Caco-2 (cell line): Measurements from ENCODE around the gene EXOC6. TPM values are rescaled to one million over a fixed set of nuclear protein-coding genes. Genes with fewer than 3 reads are reported as not detected.
A peak's percentile ranks its signal among the peaks of the same experiment; 100 is the strongest.

ENCODE experiments used
- BruUV-seq: library from RNA; stranded (reverse); fragments of 400-500 nt; replicated peaks from 2 replicates; lab custom pipeline; 2021; lab: Mats Ljungman, UMichigan
- CTCF ChIA-PET: fragments of 300-600 bp; sonication (Branson Sonifier 250); formaldehyde crosslinking; loops from one replicate; lab custom pipeline; 2022; ENCODE audit warnings: antibody characterized with exemption; lab: Charles Lee
- POLR2A ChIA-PET: fragments of 300-600 bp; sonication (Branson Sonifier 250); formaldehyde crosslinking; loops from one replicate; lab custom pipeline; 2022; ENCODE audit warnings: antibody characterized with exemption; lab: Charles Lee
- DNase-seq, 2 experiments: peaks; one replicate each; pipeline versions ENCODE4 v3.0.0 to v3.0.0-alpha.2; 2020 to 2022
- H3K27me3 ChIP-seq: replicated peaks from 2 replicates; pipeline ENCODE4 v1.6.0; 2011; ENCODE audit warnings: low read length; ENCODE audit not compliant: control insufficient read depth, insufficient read depth
- H3K36me3 ChIP-seq: 2 replicates; pipeline ENCODE4 v1.5.1; 2011; ENCODE audit warnings: low read length; ENCODE audit not compliant: control insufficient read depth, insufficient read depth
- H3K4me1 ChIP-seq: fragments of 250-450 bp; sonication (Bioruptor Pico); 2 replicates; pipeline ENCODE4 v1.5.1; 2020; ENCODE audit warnings: mild to moderate bottlenecking
- H3K4me3 ChIP-seq: 2 replicates; pipeline ENCODE4 v1.5.1; 2011; ENCODE audit warnings: low read depth, mild to moderate bottlenecking, control low read depth, low read length
- H3K9me3 ChIP-seq: fragments of 250-450 bp; sonication (Bioruptor Pico); 2 replicates; pipeline ENCODE4 v1.5.1; 2020; ENCODE audit warnings: mild to moderate bottlenecking, moderate library complexity
- H3K27ac Mint-ChIP-seq: one replicate; pipeline ENCODE4 v1.8.0; 2022; ENCODE audit warnings: mixed read lengths; ENCODE audit not compliant: unreplicated experiment
- H3K27me3 Mint-ChIP-seq: one replicate; pipeline ENCODE4 v1.8.0; 2022; ENCODE audit warnings: mixed read lengths; ENCODE audit not compliant: insufficient read depth, unreplicated experiment
- H3K36me3 Mint-ChIP-seq: one replicate; pipeline ENCODE4 v1.8.0; 2022; ENCODE audit warnings: mild to moderate bottlenecking, mixed read lengths; ENCODE audit not compliant: insufficient read depth, unreplicated experiment
- H3K4me1 Mint-ChIP-seq: one replicate; pipeline ENCODE4 v1.8.0; 2022; ENCODE audit warnings: low read depth, mixed read lengths; ENCODE audit not compliant: unreplicated experiment
- H3K4me3 Mint-ChIP-seq: one replicate; pipeline ENCODE4 v1.8.0; 2022; ENCODE audit warnings: mild to moderate bottlenecking, moderate library complexity, mixed read lengths; ENCODE audit not compliant: unreplicated experiment
- H3K9me3 Mint-ChIP-seq: one replicate; pipeline ENCODE4 v1.8.0; 2022; ENCODE audit warnings: mixed read lengths; ENCODE audit not compliant: unreplicated experiment
- CTCF ChIP-seq, 2 experiments: fragments of 200-600 bp in 1 of 2; IDR thresholded peaks; 1 replicate in 1 of 2; 2 replicates in 1 of 2; pipeline versions ENCODE4 v1.5.1 to v1.8.0; 2011 to 2022; ENCODE audit warnings: antibody characterized with exemption in 1 of 2, control low read depth in 1 of 2, inconsistent platforms in 1 of 2, low read depth in 1 of 2, low read length in 1 of 2, mild to moderate bottlenecking in 1 of 2, moderate library complexity in 1 of 2; ENCODE audit not compliant: insufficient read depth in 1 of 2, severe bottlenecking in 1 of 2, unreplicated experiment in 1 of 2
- intact Hi-C: fragments of 100-400 bp; cut with micrococcal nuclease; formaldehyde crosslinking; loops from one replicate; pipeline ENCODE4 v1.10.0; 2022; ENCODE audit not compliant: unreplicated experiment
- total RNA-seq: library from RNA; stranded (reverse); gene quantifications from 2 replicates; pipeline ENCODE4 v1.2.3, GENCODE V29; 2022

EXOC6 gene
- total RNA-seq, 1 experiment from 2014 or later: 12.5 TPM

GRCh38 chr10:93079663-93080349, 231.5 kb downstream of the EXOC6 start:
- no TSS peak for BruUV-seq

GRCh38 chr10:93080350-93081046, 232.2 kb downstream of the EXOC6 start:
- Histone ChIP-seq H3K9me3 (no peaks in the 10 kb centered on the region), H3K36me3 (no peaks in the 10 kb centered on the region), H3K4me1 (peaks cover 26% of the 10 kb centered on the region), H3K4me3 (no peak overlapping the region), H3K27me3 (no peaks in the 10 kb centered on the region)
- intact Hi-C loops: loop anchor here (1.0 kb wide), 2 partner anchors 209 to 272 kb away; no protein-coding TSS in a partner anchor
- Mint-ChIP-seq H3K36me3 (peaks cover 10% of the 10 kb centered on the region), H3K4me1 (peaks cover 25% of the 10 kb centered on the region), H3K4me3 (no peak overlapping the region), H3K27ac (peak overlapping the region; percentile 86), H3K9me3 (no peaks in the 10 kb centered on the region), H3K27me3 (no peaks in the 10 kb centered on the region)
- DNase-seq: peak; percentile 59 to 72
- CTCF ChIA-PET: no interaction called here
- peak; percentile 84 to 94 for TF ChIP-seq CTCF (IDR thresholded peaks at IDR 0.05; ENCODE audit: insufficient read depth in 1 of 2, low read depth in 1 of 2, low read length in 1 of 2, severe bottlenecking in 1 of 2, unreplicated experiment in 1 of 2)
- POLR2A ChIA-PET: no interaction called here
- BruUV-seq: no TSS peak

More at GRCh38 chr10:93079663-93080349, 231.5 kb downstream of the EXOC6 start:
- Mint-ChIP-seq H3K4me1 (peaks cover 25% of the 10 kb centered on the region), H3K4me3 (no peak overlapping the region), H3K36me3 (peaks cover 10% of the 10 kb centered on the region), H3K9me3 (no peaks in the 10 kb centered on the region), H3K27me3 (no peaks in the 10 kb centered on the region), H3K27ac (peak overlapping the region; percentile 86)
- CTCF ChIA-PET: no interaction called here
- intact Hi-C loops: loop anchor here (1.0 kb wide), 2 partner anchors 209 to 272 kb away; no protein-coding TSS in a partner anchor
- H3K27me3 ChIP-seq: no peaks in the 10 kb centered on the region
- H3K4me1 ChIP-seq: peaks cover 26% of the 10 kb centered on the region
- no peaks in the 10 kb centered on the region for H3K9me3 ChIP-seq
- no peak for TF ChIP-seq CTCF (IDR thresholded peaks at IDR 0.05; ENCODE audit: insufficient read depth in 1 of 2, low read depth in 1 of 2, low read length in 1 of 2, severe bottlenecking in 1 of 2, unreplicated experiment in 1 of 2)
- DNase-seq: no peak
- H3K36me3 ChIP-seq: no peaks in the 10 kb centered on the region
- POLR2A ChIA-PET: no interaction called here
- H3K4me3 ChIP-seq: no peak overlapping the region

- H3K27me3 Mint-ChIP-seq: no peaks in the 10 kb centered on the region
- Histone ChIP-seq H3K36me3 (no peaks in the 10 kb centered on the region), H3K4me3 (no peak overlapping the region), H3K27me3 (no peaks in the 10 kb centered on the region), H3K9me3 (no peaks in the 10 kb centered on the region), H3K4me1 (peaks cover 26% of the 10 kb centered on the region)
- intact Hi-C loops: no loop called here
- no peaks in the 10 kb centered on the region for H3K9me3 Mint-ChIP-seq
- no peak for DNase-seq
- H3K4me1 Mint-ChIP-seq: peaks cover 25% of the 10 kb centered on the region
- no peak for TF ChIP-seq CTCF (IDR thresholded peaks at IDR 0.05; ENCODE audit: insufficient read depth in 1 of 2, low read depth in 1 of 2, low read length in 1 of 2, severe bottlenecking in 1 of 2, unreplicated experiment in 1 of 2)
- H3K4me3 Mint-ChIP-seq: no peak overlapping the region
- CTCF ChIA-PET: no interaction called here
- peaks cover 10% of the 10 kb centered on the region for H3K36me3 Mint-ChIP-seq
- POLR2A ChIA-PET: interaction anchor here (0.6 kb wide), 1 partner anchor 27 kb away, joined by 6 read pairs; no protein-coding TSS in a partner anchor
- no TSS peak for BruUV-seq
- peak overlapping the region; percentile 21 for H3K27ac Mint-ChIP-seq
These were observed 233.0 kb downstream of the EXOC6 start for GRCh38 chr10:93081318-93081717.
